NCI-H2081 (cell line): Measurements from ENCODE around the gene NRN1L.
"Not testable (repeated sequence)": the region's sequence is repeated elsewhere in the genome, so short reads cannot be mapped to it uniquely, and the experiment has no call there.

Experiments used
- DNase-seq, 2 experiments: peaks; one replicate each; lab custom pipeline; 2025; lab: John Stamatoyannopoulos, UW

The NRN1L gene

GRCh38 chr16:67884684-67885083 lies at the start of gene NRN1L:
Gene NRN1L, plus strand, starts transcription at chr16:67884885. Its CDS starts 19 bp downstream, at chr16:67884904.
- DNase-seq, result peak; percentile 70 to 79

DNA sequence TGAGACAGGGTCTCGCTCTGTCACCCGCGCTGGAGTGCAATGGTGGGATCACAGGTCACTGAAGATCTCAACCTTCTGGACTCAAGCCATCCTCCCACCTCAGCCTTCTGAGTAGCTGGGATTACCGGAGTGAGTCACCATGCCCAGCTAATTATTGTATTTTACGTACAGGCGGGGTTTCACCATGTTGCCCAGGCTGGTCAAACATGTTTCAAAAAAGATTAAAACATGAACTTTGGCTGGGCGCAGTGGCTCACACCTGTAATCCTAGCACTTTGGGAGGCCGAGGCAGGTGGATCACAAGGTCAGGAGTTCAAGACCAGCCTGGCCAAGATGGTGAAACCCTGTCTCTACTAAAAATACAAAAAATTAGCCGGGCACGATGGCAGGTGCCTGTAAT lies 47.5 kb upstream of the NRN1L start:
- DNase-seq, result not testable (repeated sequence)

- DNase-seq, result no peak
Measured at GRCh38 chr16:67837811-67838210, 46.9 kb upstream of the NRN1L start.

DNA sequence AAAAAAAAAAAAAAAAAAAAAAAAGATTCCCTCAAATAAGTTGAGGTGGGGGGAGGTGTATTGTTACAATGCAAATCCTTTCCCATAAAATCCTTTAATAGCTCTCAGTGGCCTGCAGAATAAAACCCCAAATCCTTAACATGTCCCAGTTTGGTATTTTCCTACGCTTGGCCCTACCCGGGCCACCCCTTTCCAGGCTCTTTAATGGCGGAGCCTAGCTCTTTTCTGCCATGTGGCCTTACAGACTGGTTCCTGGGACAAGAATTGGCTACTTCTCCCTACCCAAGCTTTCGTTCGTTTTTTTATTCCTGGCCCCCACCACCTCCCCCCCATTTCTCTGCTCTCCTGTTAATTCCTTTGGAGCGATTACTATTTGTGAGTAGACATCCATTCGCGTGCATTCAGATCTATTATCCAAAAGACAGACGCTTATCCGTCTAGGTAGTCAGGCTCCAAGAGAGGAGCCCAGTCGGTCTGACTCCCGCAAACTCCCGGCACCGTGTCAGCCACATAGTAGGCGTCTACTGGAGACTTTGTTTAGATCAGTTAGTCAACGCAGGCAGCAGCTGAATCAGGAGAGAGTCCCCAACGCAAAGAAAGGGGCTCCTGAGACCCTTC lies 43.4 kb upstream of the NRN1L start:
- no peak for DNase-seq

DNA sequence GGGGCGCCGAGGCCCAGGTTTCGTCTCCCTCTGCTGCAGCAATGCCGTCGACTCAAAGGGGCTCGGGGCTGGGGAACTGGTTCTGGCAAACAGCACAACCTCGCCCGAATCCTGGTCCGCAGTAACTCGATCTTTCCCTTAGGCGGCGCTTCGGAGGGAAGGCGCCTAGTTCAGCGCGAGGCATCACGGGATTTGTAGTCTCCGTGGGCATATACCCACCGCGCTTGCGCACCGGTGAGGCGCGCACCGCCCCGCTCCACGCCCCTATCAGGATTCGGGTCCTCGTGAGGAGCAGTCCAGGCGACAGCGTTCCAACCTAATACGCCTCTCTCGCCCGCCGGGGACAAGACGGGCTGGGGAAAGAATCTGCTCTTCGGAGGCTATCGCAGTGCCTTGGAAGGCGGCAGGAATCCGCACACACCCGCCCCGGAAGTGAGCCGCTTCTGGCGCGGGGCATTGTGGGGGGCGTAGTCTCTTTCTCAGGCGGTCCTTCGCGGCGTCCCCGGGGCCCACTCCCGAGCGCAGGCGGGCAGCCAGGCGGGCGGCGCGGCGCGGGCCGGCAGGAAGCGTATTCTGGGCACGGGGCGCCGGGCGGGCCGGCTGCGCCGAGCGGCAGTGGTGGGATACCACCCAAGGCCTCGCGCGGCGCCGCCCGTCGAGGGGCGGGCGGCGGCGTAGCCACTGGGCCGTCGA lies 42.7 kb upstream of the NRN1L start, which contains the start of gene THAP11:
Gene THAP11, plus strand, starts transcription at position 505 of the 693 bp plus-strand sequence. CDS start 235 bp downstream, outside the sequence.
- DNase-seq, result peak; percentile 91 to 92

- peak in 1 of 2 experiments; percentile 62 for DNase-seq
Measured at GRCh38 chr16:67842509-67843342, 42.0 kb upstream of the NRN1L start.

DNA sequence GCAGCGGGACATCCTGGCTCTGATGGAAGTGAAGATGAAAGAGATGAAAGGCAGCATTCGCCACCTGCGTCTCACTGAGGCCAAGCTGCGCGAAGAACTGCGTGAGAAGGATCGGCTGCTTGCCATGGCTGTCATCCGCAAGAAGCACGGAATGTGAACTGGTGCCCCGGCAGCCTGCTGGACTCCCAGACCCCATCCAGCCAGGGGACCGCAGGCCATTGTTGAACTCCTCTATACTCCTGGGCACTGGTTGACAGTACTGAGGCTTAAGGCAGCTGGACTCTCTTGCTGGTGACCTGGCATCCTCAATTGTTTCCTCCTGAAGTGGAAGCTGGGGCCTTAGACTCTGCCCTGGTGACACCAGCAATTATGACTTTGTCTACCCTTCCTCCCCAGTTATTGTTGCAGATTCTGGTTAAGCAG lies 41.3 kb upstream of the NRN1L start:
- no peak for DNase-seq

DNA sequence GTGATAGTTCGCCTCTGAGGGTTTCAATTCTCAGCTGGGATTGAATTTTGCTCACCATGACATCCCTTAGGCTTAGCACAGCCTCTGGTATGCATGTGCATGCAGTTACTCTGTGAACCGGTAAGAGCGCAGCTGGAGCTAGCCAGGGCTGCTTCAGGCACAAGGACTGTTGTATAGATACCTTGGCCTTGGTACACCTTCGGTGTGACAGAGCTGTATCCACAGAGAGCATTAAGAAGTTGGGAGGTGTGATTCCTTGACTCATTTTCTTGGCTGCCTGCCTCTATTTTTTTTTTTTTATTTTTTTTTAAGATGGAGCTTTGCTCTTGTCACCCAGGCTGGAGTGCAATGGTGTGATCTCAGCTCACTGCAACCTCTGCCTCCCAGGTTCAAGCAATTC lies 40.2 kb upstream of the NRN1L start:
- no peak for DNase-seq

DNA sequence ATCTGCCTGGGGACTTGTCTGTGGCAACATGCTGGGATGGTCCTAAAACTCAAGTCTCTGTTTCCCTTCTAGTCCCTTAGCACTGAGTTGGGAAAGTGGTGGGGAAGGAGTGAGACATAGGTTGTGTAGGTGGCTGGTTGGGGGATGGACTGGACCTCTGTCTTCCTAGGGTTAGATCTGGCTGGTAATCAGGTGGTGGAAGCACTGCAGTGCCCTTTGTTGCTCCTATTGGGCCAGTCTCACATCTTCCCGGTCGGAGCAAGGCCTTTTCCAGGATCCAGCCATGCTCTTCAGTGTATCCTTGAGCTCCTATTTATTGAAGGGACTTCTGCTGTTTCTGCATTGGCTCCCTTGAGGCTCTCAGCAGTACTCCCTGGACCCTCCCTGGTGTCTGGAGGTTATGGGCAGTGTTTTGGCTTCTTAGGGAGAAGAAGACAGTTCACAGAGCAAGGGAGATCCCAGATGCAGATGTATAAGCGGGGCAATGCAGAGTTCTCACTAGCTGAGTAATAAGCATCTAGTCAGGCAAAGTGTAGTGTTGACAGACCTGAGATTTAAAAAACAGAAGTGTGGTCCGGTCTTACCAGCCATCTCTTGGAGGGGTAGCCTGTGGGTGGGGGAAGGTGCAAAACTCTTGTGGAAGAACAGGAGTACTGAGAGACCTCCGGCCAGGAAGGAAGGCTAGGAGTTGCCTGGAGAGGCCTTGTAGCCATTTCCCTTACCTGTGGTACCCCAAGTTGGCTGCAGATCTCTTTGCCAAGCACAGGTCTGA lies 39.2 kb upstream of the NRN1L start:
- no peak for DNase-seq

GRCh38 chr16:67846063-67846319 lies 38.7 kb upstream of the NRN1L start:
- no peak for DNase-seq

DNA sequence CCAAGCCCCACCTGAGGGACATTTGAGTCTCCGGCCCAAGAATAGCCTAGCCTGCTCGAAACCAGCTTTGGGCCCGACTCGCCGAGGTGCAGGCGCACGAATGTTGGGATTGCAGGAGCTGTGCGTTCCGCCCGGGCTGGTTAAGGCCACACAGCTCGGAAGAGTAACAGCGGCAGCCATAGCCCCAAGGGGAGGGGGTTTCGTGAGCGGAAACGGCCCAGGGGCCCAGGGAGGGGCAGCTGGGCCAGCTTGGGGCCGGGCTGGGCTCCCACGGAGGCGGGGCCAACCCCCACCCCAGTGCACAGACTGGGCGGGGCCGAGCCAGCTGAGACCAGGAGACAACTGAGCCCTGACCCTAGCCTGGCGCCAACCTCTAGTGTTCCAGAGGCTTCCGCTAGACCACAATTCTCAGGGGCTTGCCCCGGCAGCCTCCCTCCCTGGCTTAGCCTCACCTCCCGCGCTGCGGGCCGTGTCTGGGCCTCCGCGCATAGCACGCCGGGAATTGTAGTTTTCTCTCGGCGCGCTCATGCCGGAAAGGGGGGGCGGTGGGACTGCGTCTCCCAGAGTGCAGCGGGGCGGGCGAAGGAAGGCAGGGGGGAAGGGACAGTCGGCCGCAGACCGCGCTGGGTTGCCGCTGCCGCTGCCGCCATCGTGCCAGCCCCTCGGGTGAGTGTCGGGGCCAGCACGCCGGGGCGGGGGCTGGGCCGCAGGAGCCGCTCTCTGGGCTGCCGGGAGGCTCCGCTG lies 38.2 kb upstream of the NRN1L start, which contains the start of gene NUTF2:
Gene NUTF2, plus strand, starts transcription at position 614 of the 744 bp plus-strand sequence. CDS start 18,198 bp downstream, outside the sequence.
- DNase-seq, result peak; percentile 91 to 95

GRCh38 chr16:67847064-67847861 lies 37.4 kb upstream of the NRN1L start, which contains the start of gene CENPT:
Gene CENPT, minus strand, starts transcription at chr16:67847693. Its CDS starts 13,834 bp downstream, at chr16:67833859.
- DNase-seq, result peak in 1 of 2 experiments; percentile 45

GRCh38 chr16:67848118-67848517 lies 36.6 kb upstream of the NRN1L start:
- no peak for DNase-seq

GRCh38 chr16:67853670-67854069 lies 31.0 kb upstream of the NRN1L start:
- no peak for DNase-seq

GRCh38 chr16:67855789-67856188 lies 28.9 kb upstream of the NRN1L start:
- no peak for DNase-seq

DNA sequence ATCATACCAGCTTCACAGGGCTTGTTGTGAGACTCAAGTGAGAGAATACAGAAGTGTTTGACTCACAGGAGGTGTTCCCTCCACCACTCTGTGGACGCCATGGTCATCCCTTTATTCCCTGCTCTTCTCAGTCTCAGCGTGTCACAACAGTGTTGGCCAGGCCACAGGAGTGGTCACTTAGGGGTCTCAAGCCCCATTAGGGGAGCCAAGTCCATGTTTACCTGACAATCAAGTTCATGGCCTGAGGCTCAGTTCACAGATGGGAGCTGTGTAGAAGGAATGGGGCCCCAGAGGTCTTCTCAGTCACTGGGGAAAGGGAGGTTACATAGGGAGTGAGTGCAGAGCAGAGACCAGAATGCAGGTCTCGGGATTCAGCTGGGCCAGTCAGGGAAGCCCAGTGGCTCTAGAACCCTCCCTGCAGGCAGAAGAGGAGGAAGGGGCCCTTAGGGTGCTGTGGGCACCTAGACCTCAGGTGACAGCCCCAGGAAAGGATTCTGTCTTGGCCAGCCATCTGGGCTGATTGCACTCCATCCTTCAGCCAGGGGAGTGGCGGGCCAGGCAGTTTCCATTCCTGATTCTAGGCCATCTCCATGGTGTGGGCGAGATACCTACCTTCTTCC lies 27.6 kb upstream of the NRN1L start:
- DNase-seq, result no peak

DNA sequence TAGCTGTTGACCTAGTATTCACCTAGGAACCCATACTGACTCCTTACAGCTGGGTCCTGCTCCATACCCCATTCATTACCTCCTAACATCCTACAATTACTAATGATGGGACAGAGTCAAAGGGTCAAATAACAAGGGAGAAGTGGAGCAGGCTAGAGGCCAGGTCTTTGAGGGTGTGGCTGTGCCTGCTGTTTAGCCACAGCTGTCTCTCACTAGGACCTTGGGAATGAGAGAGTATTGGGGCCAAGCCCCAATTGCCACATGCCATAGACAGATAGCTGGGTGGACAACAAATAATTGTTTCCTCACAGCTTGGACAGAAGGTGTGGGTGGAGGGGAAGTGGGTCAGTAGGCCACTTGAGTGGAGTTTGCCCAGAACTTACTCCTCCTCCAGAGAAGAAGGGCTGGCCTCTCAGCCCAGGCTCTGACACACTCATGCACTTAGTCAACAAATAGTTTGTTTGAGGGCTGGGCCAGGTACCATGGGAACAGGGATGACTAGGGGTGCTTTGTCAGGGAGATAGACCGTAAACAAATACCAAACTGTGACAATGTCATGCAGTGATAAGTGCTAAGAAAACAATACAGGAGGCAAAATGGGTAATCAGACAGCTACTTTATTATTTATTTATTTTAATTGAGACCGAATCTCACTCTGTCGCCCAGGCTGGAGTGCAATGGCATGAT lies 27.0 kb upstream of the NRN1L start:
- peak; percentile 60 to 81 for DNase-seq

DNA sequence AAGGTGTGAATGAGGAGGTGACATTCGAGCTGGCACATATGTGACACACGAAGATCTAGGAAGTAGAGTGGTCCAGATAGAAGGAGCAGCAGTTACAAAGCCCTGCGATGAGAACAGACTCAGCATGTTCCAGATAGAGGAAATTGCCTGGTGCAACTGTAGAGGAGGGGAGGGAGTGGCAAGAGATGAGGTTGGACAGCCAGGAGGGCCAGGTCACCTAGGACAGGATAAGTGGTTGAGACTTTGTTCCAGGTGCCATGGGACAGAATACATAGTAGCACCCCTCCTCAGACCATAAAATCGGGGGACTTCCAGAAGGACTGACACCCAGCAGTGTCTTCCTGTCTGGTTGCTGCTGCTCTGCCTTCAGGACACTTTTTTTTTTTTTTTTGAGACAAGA lies 26.2 kb upstream of the NRN1L start:
- DNase-seq, result no peak
